Breast epithelium (tissue), 3 donors: Measurements from ENCODE around the gene GATB.

Experiments
- POLR2A ChIP-seq: fragments of 450-650 bp; IDR thresholded peaks from one replicate; pipeline ENCODE4 v1.6.1; 2016; ENCODE audit warnings: antibody characterized with exemption, mild to moderate bottlenecking, moderate library complexity
- POLR2AphosphoS5 ChIP-seq, 3 donors: sonication (generic); formaldehyde crosslinking; IDR thresholded peaks; one replicate each; pipeline ENCODE4 v1.6.1; 2017; ENCODE audit warnings: antibody characterized with exemption in 3 of 3
- TF ChIP-seq, protein P1 (sequence below), 3 donors: fragments of 450-650 bp; IDR thresholded peaks; one replicate each; pipeline ENCODE4 v1.5.1; 2016 to 2017; ENCODE audit warnings: antibody characterized with exemption in 3 of 3, mild to moderate bottlenecking in 3 of 3, moderate library complexity in 3 of 3

DNA sequence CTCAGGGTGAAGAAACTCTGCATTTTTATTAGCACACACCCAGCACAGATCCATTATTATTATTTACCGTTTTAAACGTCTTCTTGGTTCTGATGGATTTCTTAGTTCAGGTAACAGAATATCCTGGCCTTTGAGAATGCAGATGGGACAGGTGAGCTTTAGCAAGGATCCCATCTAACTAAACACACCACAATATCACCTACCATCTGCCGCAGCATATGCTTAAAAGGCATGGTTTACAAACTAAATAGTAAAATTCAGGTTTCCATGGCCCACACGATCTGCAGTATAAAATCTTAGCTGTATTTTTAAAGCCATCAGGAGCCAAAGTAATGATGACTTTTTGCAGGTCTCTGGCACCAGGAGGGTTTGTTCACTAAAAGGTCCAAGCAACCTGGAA is 31.7 kb upstream of the GATB start:
- TF ChIP-seq, protein P1, sequence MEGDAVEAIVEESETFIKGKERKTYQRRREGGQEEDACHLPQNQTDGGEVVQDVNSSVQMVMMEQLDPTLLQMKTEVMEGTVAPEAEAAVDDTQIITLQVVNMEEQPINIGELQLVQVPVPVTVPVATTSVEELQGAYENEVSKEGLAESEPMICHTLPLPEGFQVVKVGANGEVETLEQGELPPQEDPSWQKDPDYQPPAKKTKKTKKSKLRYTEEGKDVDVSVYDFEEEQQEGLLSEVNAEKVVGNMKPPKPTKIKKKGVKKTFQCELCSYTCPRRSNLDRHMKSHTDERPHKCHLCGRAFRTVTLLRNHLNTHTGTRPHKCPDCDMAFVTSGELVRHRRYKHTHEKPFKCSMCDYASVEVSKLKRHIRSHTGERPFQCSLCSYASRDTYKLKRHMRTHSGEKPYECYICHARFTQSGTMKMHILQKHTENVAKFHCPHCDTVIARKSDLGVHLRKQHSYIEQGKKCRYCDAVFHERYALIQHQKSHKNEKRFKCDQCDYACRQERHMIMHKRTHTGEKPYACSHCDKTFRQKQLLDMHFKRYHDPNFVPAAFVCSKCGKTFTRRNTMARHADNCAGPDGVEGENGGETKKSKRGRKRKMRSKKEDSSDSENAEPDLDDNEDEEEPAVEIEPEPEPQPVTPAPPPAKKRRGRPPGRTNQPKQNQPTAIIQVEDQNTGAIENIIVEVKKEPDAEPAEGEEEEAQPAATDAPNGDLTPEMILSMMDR (IDR thresholded peaks at IDR 0.05): no peak
- no peak for TF ChIP-seq POLR2AphosphoS5 (IDR thresholded peaks at IDR 0.05)
- no peak for TF ChIP-seq POLR2A
